HG03139 (cell line): ENCODE data around the gene PLEK.
"Not testable (repeated sequence)": the region's sequence is repeated elsewhere in the genome, so short reads cannot be mapped to it uniquely, and the experiment has no call there.

Experiments used
- ATAC-seq: cut with Tn5 transposase; IDR thresholded peaks from one replicate; pipeline ENCODE4 v1.9.1; 2021; ENCODE audit not compliant: unreplicated experiment

The PLEK gene

DNA sequence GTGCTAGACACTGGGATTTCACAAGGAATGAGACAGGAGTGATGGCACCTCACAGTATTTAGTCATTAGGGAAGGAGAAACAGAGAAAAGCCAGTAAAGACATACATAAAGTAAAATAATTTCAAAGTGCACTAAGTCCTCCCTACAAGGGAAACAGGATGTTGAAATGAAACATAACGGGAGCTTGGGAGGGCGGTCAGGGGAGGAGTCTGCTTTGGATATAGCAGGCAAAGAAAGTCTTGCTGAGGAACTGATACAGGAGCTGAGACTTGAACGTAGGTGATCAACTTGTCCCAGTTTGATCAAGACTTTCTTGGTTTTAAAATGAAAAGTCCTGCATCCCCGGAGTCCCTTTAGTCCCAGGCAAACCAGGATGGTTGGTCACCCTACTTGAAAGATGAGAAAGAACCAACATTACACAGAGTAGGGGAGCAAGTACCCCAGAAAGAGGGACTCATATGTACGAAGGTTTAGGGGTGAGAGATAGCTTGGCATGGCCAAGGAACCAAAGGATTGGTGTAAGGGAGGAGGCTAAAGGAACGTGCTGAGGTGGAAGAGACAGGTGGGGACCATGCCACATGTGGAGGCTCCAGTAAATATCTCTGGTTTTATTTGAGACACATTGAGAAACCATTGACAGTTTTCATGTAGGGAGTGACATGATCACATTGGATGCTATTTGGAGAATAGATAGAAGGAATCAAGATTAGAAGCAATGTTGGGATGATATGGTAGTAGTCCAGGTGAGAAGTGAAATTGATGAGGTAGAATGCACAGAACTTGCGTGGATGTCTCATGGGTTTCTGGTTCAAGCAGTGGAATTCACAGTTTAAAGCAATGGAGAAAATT lies 73.6 kb downstream of the PLEK start:
- no peak for ATAC-seq

DNA sequence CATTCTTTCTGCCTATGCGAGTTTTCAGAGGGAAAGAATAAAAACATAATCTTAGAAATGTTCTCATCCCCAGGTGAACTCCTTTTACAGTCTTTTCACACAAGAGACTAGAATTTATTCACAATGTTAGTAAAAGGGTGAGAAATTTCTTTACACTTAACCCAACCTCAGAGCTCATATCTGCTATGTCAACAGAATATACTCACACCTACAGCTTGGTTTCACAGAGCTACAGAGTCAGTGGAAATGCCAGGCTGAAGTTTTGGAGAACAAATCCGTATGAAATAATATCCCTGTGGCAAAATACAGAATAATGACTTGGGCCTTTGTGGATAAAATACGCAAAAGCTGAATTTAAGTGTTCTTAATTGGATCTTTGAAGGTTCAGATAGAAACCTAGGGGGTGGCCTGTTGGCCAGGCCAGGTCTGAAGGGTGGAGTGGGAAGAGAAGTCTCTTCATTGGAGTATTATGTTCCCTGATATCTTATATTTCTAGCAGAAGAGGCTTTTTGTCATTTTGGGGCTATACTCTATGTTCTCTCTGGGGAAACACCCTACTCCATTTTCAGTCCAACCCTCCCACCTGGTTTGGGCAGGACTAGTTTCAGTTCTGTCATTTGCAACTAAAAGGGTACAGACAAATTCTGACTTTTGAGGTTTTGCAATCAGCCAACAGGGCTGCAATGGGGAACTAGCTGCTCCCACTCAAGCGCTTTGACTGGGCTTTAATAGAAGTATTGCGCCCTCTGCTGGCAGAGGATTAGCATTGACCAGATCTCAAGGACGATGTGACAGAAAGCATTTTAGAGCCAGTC lies 76.3 kb downstream of the PLEK start:
- ATAC-seq: peak; percentile 99

DNA sequence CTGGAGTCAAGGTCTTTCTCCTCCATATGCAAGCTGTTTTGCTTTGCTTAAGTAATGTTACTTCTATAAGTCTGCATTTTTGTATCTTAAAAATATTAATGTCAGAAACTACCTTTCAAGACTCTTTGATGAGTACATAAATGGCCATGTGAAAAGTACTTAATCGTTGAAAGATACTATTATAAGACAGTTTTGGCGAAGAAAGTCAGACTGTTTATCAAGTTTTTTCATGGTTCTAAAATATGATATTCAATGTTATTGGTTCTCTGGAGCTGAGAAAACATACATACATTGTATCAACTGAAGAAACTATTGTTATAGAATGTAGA lies 76.9 kb downstream of the PLEK start:
- ATAC-seq: no peak

DNA sequence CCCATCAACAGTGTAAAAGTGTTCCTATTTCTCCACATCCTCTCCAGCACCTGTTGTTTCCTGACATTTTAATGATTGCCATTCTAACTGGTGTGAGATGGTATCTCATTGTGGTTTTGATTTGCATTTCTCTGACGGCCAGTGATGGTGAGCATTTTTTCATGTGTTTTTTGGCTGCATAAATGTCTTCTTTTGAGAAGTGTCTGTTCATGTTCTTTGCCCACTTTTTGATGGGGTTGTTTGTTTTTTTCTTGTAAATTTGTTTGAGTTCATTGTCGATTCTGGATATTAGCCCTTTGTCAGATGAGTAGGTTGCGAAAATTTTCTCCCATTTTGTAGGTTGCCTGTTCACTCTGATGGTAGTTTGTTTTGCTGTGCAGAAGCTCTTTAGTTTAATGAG lies 81.3 kb downstream of the PLEK start:
- not testable (repeated sequence) for ATAC-seq
